SK-N-MC (cell line): Measurements from ENCODE around the gene LPXN.

ENCODE experiments used
- EZH2 ChIP-seq: fragments of 200-600 bp; sonication (generic); IDR thresholded peaks from one replicate; pipeline ENCODE4 v1.6.1; 2017; ENCODE audit warnings: antibody characterized with exemption
- POLR2AphosphoS5 ChIP-seq: IDR thresholded peaks from 2 replicates; pipeline ENCODE4 v1.6.1; 2012; ENCODE audit warnings: mild to moderate bottlenecking, low read depth, low read length, borderline replicate concordance

DNA sequence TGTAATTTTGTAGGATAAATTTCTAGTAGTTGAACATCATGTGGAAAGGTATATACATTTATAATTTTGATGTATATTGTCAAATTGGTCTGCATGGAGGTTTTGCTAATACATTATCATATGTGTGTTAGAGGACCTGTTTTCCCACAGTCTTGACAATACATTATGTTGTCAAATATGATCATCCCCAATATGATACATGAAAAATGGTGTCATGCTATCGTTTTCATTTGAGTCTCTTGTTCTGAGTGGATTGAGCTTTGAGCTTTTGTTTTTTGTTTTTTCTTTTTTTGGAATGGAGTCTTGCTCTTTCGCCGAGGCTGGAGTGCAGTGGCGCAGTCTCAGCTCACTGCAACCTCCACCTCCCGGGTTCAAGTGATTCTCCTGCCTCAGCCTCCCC lies 32.7 kb upstream of the LPXN start:
- TF ChIP-seq POLR2AphosphoS5 (no peak), EZH2 (no peak)
